Measurements from ENCODE around the gene FAM177A1.

DNA sequence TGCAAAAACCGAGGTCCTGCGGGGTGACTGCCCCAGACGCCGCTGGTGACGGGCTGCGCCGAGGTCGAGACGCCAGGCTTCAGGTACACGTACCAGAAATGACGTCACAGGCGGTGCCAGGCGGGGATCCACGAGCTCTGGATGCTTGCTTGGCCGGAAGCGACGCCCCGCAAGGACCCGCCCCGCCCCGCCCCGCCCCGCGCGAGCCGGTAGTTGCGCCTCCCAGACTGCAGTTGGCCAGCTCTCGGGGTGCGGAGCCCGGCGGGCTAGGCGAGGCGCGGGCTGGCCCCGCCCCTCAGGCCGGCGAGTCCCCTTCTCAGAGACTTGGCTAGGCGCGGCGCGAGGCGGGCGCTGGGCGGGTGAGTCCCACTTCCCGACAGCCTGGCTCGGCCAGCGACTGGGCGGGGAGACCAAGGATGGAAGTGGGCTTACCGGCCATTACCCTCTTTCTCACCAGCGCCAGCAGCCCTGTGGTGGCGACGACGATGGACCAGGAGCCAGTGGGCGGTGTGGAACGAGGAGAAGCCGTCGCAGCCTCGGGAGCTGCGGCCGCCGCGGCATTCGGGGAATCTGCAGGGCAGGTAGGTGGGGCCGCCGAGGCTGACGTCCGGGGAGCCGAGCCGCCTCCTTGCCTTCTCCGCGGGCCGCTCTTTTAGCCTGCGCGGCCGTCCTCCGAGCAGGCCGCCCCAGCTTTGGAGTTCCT is at the start of gene FAM177A1:
- TF ChIP-seq POLR2A (IDR thresholded peaks at IDR 0.05; ENCODE audit: low read length): peak; percentile 94
- TF ChIP-seq GATA1 (IDR thresholded peaks at IDR 0.05; ENCODE audit: low read depth, low read length): no peak

Measured in erythroblast (primary cell).